ENCODE results near the gene FHOD3. TPM values are rescaled to one million over a fixed set of nuclear protein-coding genes. Genes with fewer than 3 reads are reported as not detected.

Gene FHOD3
- total and polyA plus RNA-seq, 9 of the 15 experiments (the other 6 are each of a cell fraction or from before 2014, with no cell fraction given) = 0.11 TPM; not detected in 8

- Histone ChIP-seq H3K9me3 (replicated peaks; ENCODE audit: control insufficient read depth, insufficient read depth, low read depth, low read length) (no peaks in the 10 kb centered on the region), H3K27ac (ENCODE audit: extremely low read depth, low read depth, low read length) (no peak overlapping the region), H3K36me3 (ENCODE audit: control insufficient read depth, insufficient read depth, low read length) (no peaks in the 10 kb centered on the region), H3K79me2 (ENCODE audit: control insufficient read depth, insufficient read depth, low read length) (no peaks in the 10 kb centered on the region), H4K20me1 (replicated peaks; ENCODE audit: control insufficient read depth, insufficient read depth, low read length) (no peaks in the 10 kb centered on the region), H3K4me3 (no peak overlapping the region), H3K4me1 (replicated peaks in 1 of 2; ENCODE audit: control insufficient read depth in 2 of 2, insufficient read depth in 2 of 2, low read length in 2 of 2) (no peaks in the 10 kb centered on the region), H2AFZ (ENCODE audit: low read depth, low read length) (no peak overlapping the region), H3K9ac (ENCODE audit: insufficient read depth in 1 of 2, low read depth in 2 of 2, low read length in 2 of 2) (no peak overlapping the region), H3K9me1 (ENCODE audit: control insufficient read depth, insufficient read depth, low read length) (no peaks in the 10 kb centered on the region), H3K27me3 (ENCODE audit: control insufficient read depth in 2 of 2, insufficient read depth in 2 of 2, low read length in 2 of 2) (peaks cover 2 to 4% of the 10 kb centered on the region in 2 experiments; a peak in 2 of 5 replicates), H3K4me2 (ENCODE audit: insufficient read depth, low read length) (no peak overlapping the region)
- POLR2A ChIA-PET = no interaction called here
- FAIRE-seq (no peak), ATAC-seq (no peak), DNase-seq (ENCODE audit: extremely low read depth in 1 of 4, low spot score in 3 of 4) (no peak)
- BruUV-seq (replicated peaks) = no TSS peak
- intact Hi-C loops (cut with micrococcal nuclease) (no loop called here), in situ Hi-C loops (cut with MboI) (no loop called here)
- TF ChIP-seq E2F4 (CRISPR knock-in tag; IDR thresholded peaks at IDR 0.05; ENCODE audit: low read depth) (no peak), ZBED1 (IDR thresholded peaks at IDR 0.05) (no peak), BRCA1 (IDR thresholded peaks at IDR 0.05) (no peak), BRCA1 (CRISPR knock-in tag; IDR thresholded peaks at IDR 0.05) (no peak), ZKSCAN1 (IDR thresholded peaks at IDR 0.05; ENCODE audit: low read depth, low read length) (no peak), RBM15 (IDR thresholded peaks at IDR 0.05; ENCODE audit: insufficient read depth, low read length) (no peak), CHD2 (IDR thresholded peaks at IDR 0.05; ENCODE audit: low read depth, low read length) (no peak), MCM2 (IDR thresholded peaks at IDR 0.05; ENCODE audit: low read depth) (no peak), CREB5 (CRISPR knock-in tag; IDR thresholded peaks at IDR 0.05) (no peak), NFE2L1 (tag; IDR thresholded peaks at IDR 0.05; ENCODE audit: borderline replicate concordance, low read depth) (no peak), FOXP1 (CRISPR knock-in tag; IDR thresholded peaks at IDR 0.05) (no peak)
- TF ChIP-seq, protein P1, sequence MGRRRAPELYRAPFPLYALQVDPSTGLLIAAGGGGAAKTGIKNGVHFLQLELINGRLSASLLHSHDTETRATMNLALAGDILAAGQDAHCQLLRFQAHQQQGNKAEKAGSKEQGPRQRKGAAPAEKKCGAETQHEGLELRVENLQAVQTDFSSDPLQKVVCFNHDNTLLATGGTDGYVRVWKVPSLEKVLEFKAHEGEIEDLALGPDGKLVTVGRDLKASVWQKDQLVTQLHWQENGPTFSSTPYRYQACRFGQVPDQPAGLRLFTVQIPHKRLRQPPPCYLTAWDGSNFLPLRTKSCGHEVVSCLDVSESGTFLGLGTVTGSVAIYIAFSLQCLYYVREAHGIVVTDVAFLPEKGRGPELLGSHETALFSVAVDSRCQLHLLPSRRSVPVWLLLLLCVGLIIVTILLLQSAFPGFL (CRISPR knock-in tag; IDR thresholded peaks at IDR 0.05) = no peak
- CTCF ChIA-PET (ENCODE audit: low intra/inter-chr PET ratio) = no interaction called here
- WGBS (ENCODE audit: insufficient coverage, low coverage, missing lambda C conversion rate) = 0% methylated on average over 3 of the region's 3 CpGs
Measured at GRCh38 chr18:36374262-36374661, 76.7 kb downstream of the FHOD3 start.

All from K562 (cell line).